IMR-90 (cell line): Measurements from ENCODE around the gene ASB3. TPM values are rescaled to one million over a fixed set of nuclear protein-coding genes. Genes with fewer than 3 reads are reported as not detected.

Source experiments
- ATAC-seq: fragments of 200-7000 bp; cut with Tn5 transposase; 2 replicates; pipeline ENCODE4 v1.9.1; 2020; ENCODE audit warnings: low read depth, mild to moderate bottlenecking, moderate library complexity
- BruUV-seq: library from RNA; stranded (reverse); fragments of 400-500 nt; replicated peaks from 2 replicates; lab custom pipeline; 2021; lab: Mats Ljungman, UMichigan
- CTCF ChIA-PET: fragments of 300-600 bp; formaldehyde crosslinking; extraction: SDS; loops from one replicate; lab custom pipeline; 2021; ENCODE audit warnings: antibody characterized with exemption; lab: Yijun Ruan, JAX
- POLR2A ChIA-PET: fragments of 300-600 bp; sonication (Branson Sonifier 250); formaldehyde crosslinking; loops from one replicate; lab custom pipeline; 2022; ENCODE audit warnings: antibody characterized with exemption; ENCODE audit not compliant: unreplicated experiment; lab: Charles Lee
- DNase-seq: peaks from one replicate; pipeline ENCODE4 v3.0.0; 2013
- H2AFZ ChIP-seq: replicated peaks from 2 replicates; pipeline ENCODE3; 2013; ENCODE audit warnings: low read length, mild to moderate bottlenecking; ENCODE audit not compliant: poor library complexity
- H2AK5ac ChIP-seq: 2 replicates; pipeline ENCODE4 v1.6.1; 2013; ENCODE audit warnings: low read depth, low read length, inconsistent platforms
- H2AK9ac ChIP-seq: replicated peaks from 2 replicates; pipeline ENCODE3; 2013; ENCODE audit warnings: mild to moderate bottlenecking, low read depth, low read length, moderate library complexity; ENCODE audit not compliant: poor library complexity
- H2BK120ac ChIP-seq: 2 replicates; pipeline ENCODE4 v1.6.1; 2013; ENCODE audit warnings: low read depth, low read length, inconsistent platforms
- H2BK15ac ChIP-seq: 3 replicates; pipeline ENCODE4 v1.6.1; 2013; ENCODE audit warnings: low read depth, low read length, inconsistent platforms
- H2BK20ac ChIP-seq: 2 replicates; pipeline ENCODE4 v1.6.1; 2013; ENCODE audit warnings: low read depth, mild to moderate bottlenecking, inconsistent platforms, low read length, moderate library complexity
- H2BK5ac ChIP-seq: 2 replicates; pipeline ENCODE4 v1.6.1; 2013; ENCODE audit warnings: mild to moderate bottlenecking, low read depth, low read length, inconsistent platforms; ENCODE audit not compliant: poor library complexity, severe bottlenecking
- H3K14ac ChIP-seq: replicated peaks from 2 replicates; pipeline ENCODE4 v1.6.1; 2013; ENCODE audit warnings: low read depth, low read length, inconsistent platforms
- H3K18ac ChIP-seq: 2 replicates; pipeline ENCODE4 v1.6.1; 2013; ENCODE audit warnings: low read depth, low read length, control low read depth
- H3K23ac ChIP-seq: 2 replicates; pipeline ENCODE4 v1.6.1; 2013; ENCODE audit warnings: low read depth, low read length, inconsistent platforms
- H3K27ac ChIP-seq: 2 replicates; pipeline ENCODE4 v1.5.1; 2013; ENCODE audit warnings: mild to moderate bottlenecking, control low read depth, low read length; ENCODE audit not compliant: insufficient read depth
- H3K27me3 ChIP-seq: 2 replicates; pipeline ENCODE4 v1.6.1; 2013; ENCODE audit warnings: low read length; ENCODE audit not compliant: control insufficient read depth, insufficient read depth
- H3K36me3 ChIP-seq: 2 replicates; pipeline ENCODE4 v1.6.1; 2013; ENCODE audit warnings: low read length, mixed read lengths; ENCODE audit not compliant: control insufficient read depth, insufficient read depth
- H3K4ac ChIP-seq: 2 replicates; pipeline ENCODE4 v1.6.1; 2013; ENCODE audit warnings: low read depth, low read length, inconsistent platforms
- H3K4me1 ChIP-seq: 2 replicates; pipeline ENCODE4 v1.6.1; 2013; ENCODE audit warnings: low read length, mixed read lengths; ENCODE audit not compliant: control insufficient read depth, insufficient read depth
- H3K4me2 ChIP-seq: 2 replicates; pipeline ENCODE4 v1.6.1; 2013; ENCODE audit warnings: low read depth, mild to moderate bottlenecking, control low read depth, low read length, moderate library complexity
- H3K4me3 ChIP-seq: 2 replicates; pipeline ENCODE4 v1.5.1; 2013; ENCODE audit warnings: low read depth, mild to moderate bottlenecking, control low read depth, low read length, moderate library complexity; ENCODE audit not compliant: insufficient read depth
- H3K56ac ChIP-seq: 2 replicates; pipeline ENCODE4 v1.6.1; 2013; ENCODE audit warnings: low read length, inconsistent platforms; ENCODE audit not compliant: insufficient read depth; ENCODE audit errors: extremely low read depth
- H3K79me1 ChIP-seq, 2 experiments: 2 replicates each; pipeline ENCODE4 v1.6.1; 2013; ENCODE audit warnings: low read length in 2 of 2, inconsistent platforms in 1 of 2, low read depth in 1 of 2
- H3K9ac ChIP-seq: 2 replicates; pipeline ENCODE4 v1.6.1; 2013; ENCODE audit warnings: low read depth, low read length, control low read depth
- H3K9me1 ChIP-seq: 2 replicates; pipeline ENCODE4 v1.6.1; 2013; ENCODE audit warnings: low read length, inconsistent platforms; ENCODE audit not compliant: insufficient read depth
- H3K9me3 ChIP-seq: 2 replicates; pipeline ENCODE4 v1.6.1; 2013; ENCODE audit warnings: low read length; ENCODE audit not compliant: control insufficient read depth, insufficient read depth
- H4K20me1 ChIP-seq: 2 replicates; pipeline ENCODE4 v1.6.1; 2013; ENCODE audit warnings: low read length, inconsistent platforms; ENCODE audit not compliant: insufficient read depth
- H4K5ac ChIP-seq: 2 replicates; pipeline ENCODE4 v1.6.1; 2013; ENCODE audit warnings: mild to moderate bottlenecking, low read depth, low read length, control low read depth
- H4K8ac ChIP-seq, 2 experiments: 2 replicates each; pipeline ENCODE4 v1.6.1; 2013; ENCODE audit warnings: low read depth in 2 of 2, low read length in 2 of 2, control low read depth in 1 of 2, inconsistent platforms in 1 of 2
- H4K91ac ChIP-seq: 2 replicates; pipeline ENCODE4 v1.6.1; 2013; ENCODE audit warnings: low read depth, low read length, inconsistent platforms; ENCODE audit not compliant: insufficient read depth
- BHLHE40 ChIP-seq: fragments of 150-350 bp; IDR thresholded peaks from 2 replicates; pipeline ENCODE4 v1.6.1; 2016; ENCODE audit warnings: mild to moderate bottlenecking, low read depth, low read length
- CEBPB ChIP-seq: IDR thresholded peaks from 2 replicates; pipeline ENCODE4 v1.6.1; 2012; ENCODE audit warnings: low read depth, low read length, improper control_type of control experiment
- CHD1 ChIP-seq: IDR thresholded peaks from 2 replicates; pipeline ENCODE4 v1.6.1; 2012; ENCODE audit warnings: low read depth, low read length, improper control_type of control experiment
- MAZ ChIP-seq: IDR thresholded peaks from 2 replicates; pipeline ENCODE4 v1.6.1; 2012; ENCODE audit warnings: low read depth, mild to moderate bottlenecking, low read length, improper control_type of control experiment, moderate library complexity, borderline replicate concordance
- MXI1 ChIP-seq: IDR thresholded peaks from 2 replicates; pipeline ENCODE4 v1.6.1; 2012; ENCODE audit warnings: low read depth, mild to moderate bottlenecking, low read length, moderate library complexity, borderline replicate concordance
- POLR2A ChIP-seq: IDR thresholded peaks from 2 replicates; pipeline ENCODE4 v1.6.1; 2012; ENCODE audit warnings: mild to moderate bottlenecking, low read depth, low read length
- RFX5 ChIP-seq: IDR thresholded peaks from 2 replicates; pipeline ENCODE4 v1.8.0; 2012; ENCODE audit warnings: low read depth, mild to moderate bottlenecking, low read length, moderate library complexity
- SMC3 ChIP-seq: fragments of 150-350 bp; IDR thresholded peaks from 2 replicates; pipeline ENCODE4 v1.6.1; 2016; ENCODE audit warnings: low read depth, mild to moderate bottlenecking, antibody characterized with exemption, low read length, moderate library complexity
- WGBS, 2 experiments: methylation state at CpG; one replicate each; pipeline versions ENCODE4 v1.1.5 to v1.1.7; 2013; ENCODE audit warnings: missing lambda C conversion rate in 2 of 2; ENCODE audit not compliant: insufficient read length in 1 of 2; ENCODE audit errors: extremely low coverage in 2 of 2; 5-methylcytosine and 5-hydroxymethylcytosine counted together
- dilution Hi-C: fragments of 300-500 bp; cut with HindIII; formaldehyde crosslinking; loops from one replicate; pipeline ENCODE4 v1.14.3; 2018; ENCODE audit warnings: low sequenced_read_pairs; ENCODE audit not compliant: unreplicated experiment
- in situ Hi-C: fragments of 300-500 bp; cut with MboI; formaldehyde crosslinking; loops from 3 replicates; pipeline ENCODE4 v1.14.3; 2019; ENCODE audit warnings: low sequenced_read_pairs, inconsistent platforms, mixed read lengths
- intact Hi-C: fragments of 100-400 bp; cut with micrococcal nuclease; formaldehyde crosslinking; loops from 2 replicates; pipeline ENCODE4 v1.10.0; 2022
- polyA plus RNA-seq, 3 experiments: library from polyadenylated mRNA; depleted of rRNA; stranded (reverse); fragments of >200 nt; gene quantifications; 2 replicates each; pipeline ENCODE4 v1.2.3, GENCODE V29; 2012; ENCODE audit warnings: low replicate concordance in 1 of 3
- total RNA-seq: library from RNA; depleted of rRNA; stranded (reverse); fragments of >200 nt; gene quantifications from 2 replicates; pipeline ENCODE4 v1.2.3, GENCODE V29; 2012
- TF ChIP-seq, protein P1 (sequence below): conservative IDR thresholded peaks from 2 replicates; pipeline ENCODE4 v1.5.1; 2012; ENCODE audit warnings: mild to moderate bottlenecking, low read depth, low read length, improper control_type of control experiment

The ASB3 gene
- total and polyA plus RNA-seq, 2 of the 4 experiments (the other 2 are of a cell fraction), result 19.2 to 36.2 TPM

DNA sequence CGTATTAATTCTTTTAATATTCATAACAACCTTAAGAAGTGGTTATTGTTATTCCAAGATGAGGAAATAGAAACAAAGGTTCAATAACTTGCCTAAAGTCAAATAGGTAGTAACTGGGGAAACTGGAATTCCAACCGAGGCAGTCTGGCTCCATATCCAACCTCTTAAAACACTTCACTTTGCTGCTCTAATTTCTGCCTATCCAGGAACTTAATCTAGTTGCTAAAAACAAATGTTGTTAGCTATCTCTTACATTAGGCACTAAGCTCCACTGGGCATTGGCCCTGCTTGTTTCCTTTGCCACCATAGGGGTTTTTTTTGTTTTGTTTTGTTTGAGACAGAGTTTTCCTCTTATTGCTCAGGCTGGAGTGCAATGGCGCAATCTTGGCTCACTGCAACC is 24.8 kb upstream of the ASB3 start:
- no peaks in the 10 kb centered on the region for H3K9me1 ChIP-seq
- no peak overlapping the region for H4K91ac ChIP-seq
- H3K56ac ChIP-seq, result no peak overlapping the region
- no peak overlapping the region for H3K14ac ChIP-seq
- no peaks in the 10 kb centered on the region for H4K20me1 ChIP-seq
- H3K23ac ChIP-seq, result no peak overlapping the region
- in situ Hi-C loops (no loop called here), dilution Hi-C loops (no loop called here), intact Hi-C loops (loop anchor here (5.0 kb wide), 1 partner anchor 81 kb away; no protein-coding TSS in a partner anchor)
- no peak overlapping the region for H3K4me2 ChIP-seq
- H3K4me1 ChIP-seq, result no peaks in the 10 kb centered on the region
- no peaks in the 10 kb centered on the region; a peak in 1 of 4 replicates for H3K79me1 ChIP-seq
- H3K27me3 ChIP-seq, result no peaks in the 10 kb centered on the region
- H4K5ac ChIP-seq, result no peak overlapping the region
- DNase-seq, result no peak
- no peak overlapping the region for H2AK5ac ChIP-seq
- H3K4me3 ChIP-seq, result no peak overlapping the region
- no peak overlapping the region for H4K8ac ChIP-seq
- no peak overlapping the region for H2BK20ac ChIP-seq
- peaks cover 26% of the 10 kb centered on the region for H3K36me3 ChIP-seq
- no peak overlapping the region for H2BK120ac ChIP-seq
- no peak overlapping the region for H2AFZ ChIP-seq
- no peaks in the 10 kb centered on the region for H3K9me3 ChIP-seq
- no peak overlapping the region for H3K9ac ChIP-seq
- no peak overlapping the region for H3K4ac ChIP-seq
- no peak overlapping the region for H2BK15ac ChIP-seq
- ChIA-PET POLR2A (no interaction called here), CTCF (no interaction called here)
- WGBS, 2 experiments, result no CpG with 5 or more reads among the region's 3 CpGs
- ATAC-seq, result no peak
- H3K27ac ChIP-seq, result no peak overlapping the region
- no peak overlapping the region for H2AK9ac ChIP-seq
- H2BK5ac ChIP-seq, result no peak overlapping the region
- no TSS peak for BruUV-seq
- TF ChIP-seq BHLHE40 (no peak), SMC3 (no peak), CEBPB (no peak), MXI1 (no peak), POLR2A (no peak), RFX5 (no peak), CHD1 (no peak), MAZ (no peak)
- TF ChIP-seq, protein P1, sequence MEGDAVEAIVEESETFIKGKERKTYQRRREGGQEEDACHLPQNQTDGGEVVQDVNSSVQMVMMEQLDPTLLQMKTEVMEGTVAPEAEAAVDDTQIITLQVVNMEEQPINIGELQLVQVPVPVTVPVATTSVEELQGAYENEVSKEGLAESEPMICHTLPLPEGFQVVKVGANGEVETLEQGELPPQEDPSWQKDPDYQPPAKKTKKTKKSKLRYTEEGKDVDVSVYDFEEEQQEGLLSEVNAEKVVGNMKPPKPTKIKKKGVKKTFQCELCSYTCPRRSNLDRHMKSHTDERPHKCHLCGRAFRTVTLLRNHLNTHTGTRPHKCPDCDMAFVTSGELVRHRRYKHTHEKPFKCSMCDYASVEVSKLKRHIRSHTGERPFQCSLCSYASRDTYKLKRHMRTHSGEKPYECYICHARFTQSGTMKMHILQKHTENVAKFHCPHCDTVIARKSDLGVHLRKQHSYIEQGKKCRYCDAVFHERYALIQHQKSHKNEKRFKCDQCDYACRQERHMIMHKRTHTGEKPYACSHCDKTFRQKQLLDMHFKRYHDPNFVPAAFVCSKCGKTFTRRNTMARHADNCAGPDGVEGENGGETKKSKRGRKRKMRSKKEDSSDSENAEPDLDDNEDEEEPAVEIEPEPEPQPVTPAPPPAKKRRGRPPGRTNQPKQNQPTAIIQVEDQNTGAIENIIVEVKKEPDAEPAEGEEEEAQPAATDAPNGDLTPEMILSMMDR, result no peak
- no peak overlapping the region for H3K18ac ChIP-seq
